ENCODE measurements around the gene CSMD2.

The CSMD2 gene

GRCh38 chr1:34166625-34167361 lies 1.8 kb upstream of the CSMD2 start:
- Histone ChIP-seq H3K27me3 (ENCODE audit: insufficient read depth, low read length, poor library complexity) (peaks cover 8% of the 10 kb centered on the region), H3K9ac (ENCODE audit: low read depth, low read length) (no peak overlapping the region), H3K79me2 (ENCODE audit: insufficient read depth, low read length) (no peaks in the 10 kb centered on the region), H2AFZ (ENCODE audit: low read depth, low read length) (no peak overlapping the region), H3K4me2 (ENCODE audit: insufficient read depth, low read length) (no peak overlapping the region), H3K4me3 (ENCODE audit: low read depth in 1 of 2, low read length in 2 of 2) (no peak overlapping the region), H3K4me1 (ENCODE audit: insufficient read depth, low read length) (no peaks in the 10 kb centered on the region), H3K27ac (ENCODE audit: low read length) (no peak overlapping the region), H4K20me1 (ENCODE audit: insufficient read depth, low read length) (no peaks in the 10 kb centered on the region), H3K36me3 (ENCODE audit: insufficient read depth, low read length) (no peaks in the 10 kb centered on the region), H3K9me3 (ENCODE audit: insufficient read depth, low read length, severe bottlenecking) (no peaks in the 10 kb centered on the region)
- no peak for TF ChIP-seq EZH2 (IDR thresholded peaks at IDR 0.05; ENCODE audit: borderline replicate concordance, low read depth, low read length, severe bottlenecking)
- no peak for TF ChIP-seq CTCF (IDR thresholded peaks at IDR 0.05; ENCODE audit: borderline replicate concordance, extremely low read depth, low read length, poor library complexity, severe bottlenecking)
- no peak for DNase-seq
- ATAC-seq (ENCODE audit: insufficient read depth, low read depth): no peak

DNA sequence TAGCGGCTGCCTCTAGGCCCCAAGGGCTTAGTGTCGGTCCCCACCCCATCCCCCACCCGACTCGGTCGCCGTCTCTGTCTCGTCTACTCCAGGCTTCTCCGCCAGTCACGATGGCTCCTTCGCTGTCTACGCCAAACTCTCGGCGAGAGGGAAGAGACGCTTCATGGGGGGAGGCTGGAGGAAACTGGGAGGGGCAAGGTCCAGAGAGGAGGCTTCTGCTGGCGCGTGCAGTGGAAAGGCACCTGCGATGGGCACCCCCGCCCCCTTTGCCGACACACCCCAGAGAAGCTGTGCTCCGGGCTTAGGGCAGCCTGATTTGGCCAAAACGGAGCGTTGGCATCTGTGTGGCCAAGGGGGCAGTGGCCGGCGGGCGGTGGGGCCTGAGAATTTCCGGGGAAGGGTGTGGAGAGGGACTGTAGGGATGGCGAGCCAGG lies 1.2 kb upstream of the CSMD2 start:
- Histone ChIP-seq H3K4me3 (ENCODE audit: low read depth in 1 of 2, low read length in 2 of 2) (no peak overlapping the region), H3K79me2 (ENCODE audit: insufficient read depth, low read length) (no peaks in the 10 kb centered on the region), H3K4me1 (ENCODE audit: insufficient read depth, low read length) (no peaks in the 10 kb centered on the region), H3K27ac (ENCODE audit: low read length) (no peak overlapping the region), H4K20me1 (ENCODE audit: insufficient read depth, low read length) (no peaks in the 10 kb centered on the region), H3K9ac (ENCODE audit: low read depth, low read length) (no peak overlapping the region), H3K36me3 (ENCODE audit: insufficient read depth, low read length) (no peaks in the 10 kb centered on the region), H3K9me3 (ENCODE audit: insufficient read depth, low read length, severe bottlenecking) (no peaks in the 10 kb centered on the region), H3K4me2 (ENCODE audit: insufficient read depth, low read length) (no peak overlapping the region), H2AFZ (ENCODE audit: low read depth, low read length) (no peak overlapping the region), H3K27me3 (ENCODE audit: insufficient read depth, low read length, poor library complexity) (peaks cover 13% of the 10 kb centered on the region)
- TF ChIP-seq CTCF (IDR thresholded peaks at IDR 0.05; ENCODE audit: borderline replicate concordance, extremely low read depth, low read length, poor library complexity, severe bottlenecking) (no peak), EZH2 (IDR thresholded peaks at IDR 0.05; ENCODE audit: borderline replicate concordance, low read depth, low read length, severe bottlenecking) (no peak)
- ATAC-seq (ENCODE audit: insufficient read depth, low read depth): no peak
- no peak for DNase-seq

- Histone ChIP-seq H3K9ac (ENCODE audit: low read depth, low read length) (no peak overlapping the region), H4K20me1 (ENCODE audit: insufficient read depth, low read length) (no peaks in the 10 kb centered on the region), H2AFZ (ENCODE audit: low read depth, low read length) (no peak overlapping the region), H3K27me3 (ENCODE audit: insufficient read depth, low read length, poor library complexity) (peaks cover 14% of the 10 kb centered on the region), H3K9me3 (ENCODE audit: insufficient read depth, low read length, severe bottlenecking) (no peaks in the 10 kb centered on the region), H3K27ac (ENCODE audit: low read length) (no peak overlapping the region), H3K79me2 (ENCODE audit: insufficient read depth, low read length) (no peaks in the 10 kb centered on the region), H3K4me2 (ENCODE audit: insufficient read depth, low read length) (no peak overlapping the region), H3K36me3 (ENCODE audit: insufficient read depth, low read length) (no peaks in the 10 kb centered on the region), H3K4me3 (ENCODE audit: low read depth in 1 of 2, low read length in 2 of 2) (no peak overlapping the region), H3K4me1 (ENCODE audit: insufficient read depth, low read length) (no peaks in the 10 kb centered on the region)
- ATAC-seq (ENCODE audit: insufficient read depth, low read depth) (no peak), DNase-seq (no peak)
- no peak for TF ChIP-seq EZH2 (IDR thresholded peaks at IDR 0.05; ENCODE audit: borderline replicate concordance, low read depth, low read length, severe bottlenecking)
- no peak for TF ChIP-seq CTCF (IDR thresholded peaks at IDR 0.05; ENCODE audit: borderline replicate concordance, extremely low read depth, low read length, poor library complexity, severe bottlenecking)
These were observed 442 bp upstream of the CSMD2 start for GRCh38 chr1:34165422-34165921.
